Hippocampal formation (tissue), 2 donors: ENCODE measurements around the gene AKIRIN2.
"Not testable (repeated sequence)": the region's sequence is repeated elsewhere in the genome, so short reads cannot be mapped to it uniquely, and the experiment has no call there.

Experiments
- DNase-seq, 2 donors: peaks; one replicate each; lab custom pipeline; 2025; lab: John Stamatoyannopoulos, UW

The AKIRIN2 gene

GRCh38 chr6:87718662-87719433, 16.8 kb upstream of the AKIRIN2 start:
- no peak for DNase-seq

GRCh38 chr6:87716928-87717614, 15.0 kb upstream of the AKIRIN2 start:
- no peak for DNase-seq

GRCh38 chr6:87714093-87714842, 12.2 kb upstream of the AKIRIN2 start:
- DNase-seq = no peak

GRCh38 chr6:87712713-87713112, 10.7 kb upstream of the AKIRIN2 start:
- not testable (repeated sequence) for DNase-seq

- no peak for DNase-seq
Measured at GRCh38 chr6:87710090-87710489, 8.1 kb upstream of the AKIRIN2 start.

- DNase-seq = not testable (repeated sequence)
Measured at GRCh38 chr6:87708581-87709427, 6.8 kb upstream of the AKIRIN2 start.

GRCh38 chr6:87706187-87706966, 4.3 kb upstream of the AKIRIN2 start:
- DNase-seq = no peak

GRCh38 chr6:87705070-87705691, 3.1 kb upstream of the AKIRIN2 start:
- no peak for DNase-seq

GRCh38 chr6:87703039-87703438, 1.0 kb upstream of the AKIRIN2 start:
- DNase-seq = not testable (repeated sequence)

GRCh38 chr6:87702589-87702945, 534 bp upstream of the AKIRIN2 start:
- DNase-seq = no peak

- DNase-seq = peak in 1 of 2 donors; percentile 30
Measured at GRCh38 chr6:87701344-87701675, 723 bp downstream of the AKIRIN2 start.

- DNase-seq = peak in 1 of 2 donors; percentile 26
Measured at GRCh38 chr6:87700397-87701343, 1.4 kb downstream of the AKIRIN2 start.

- DNase-seq = no peak
Measured at GRCh38 chr6:87699576-87699975, 2.5 kb downstream of the AKIRIN2 start.

- DNase-seq = peak in 1 of 2 donors; percentile 12
Measured at GRCh38 chr6:87698547-87699006, 3.5 kb downstream of the AKIRIN2 start.

- peak in 1 of 2 donors; percentile 70 for DNase-seq
Measured at GRCh38 chr6:87697581-87698546, 4.2 kb downstream of the AKIRIN2 start.

GRCh38 chr6:87696817-87697216, 5.2 kb downstream of the AKIRIN2 start:
- not testable (repeated sequence) for DNase-seq

GRCh38 chr6:87692086-87692485, 9.9 kb downstream of the AKIRIN2 start:
- DNase-seq = no peak

- DNase-seq = no peak
Measured at GRCh38 chr6:87690441-87690840, 11.6 kb downstream of the AKIRIN2 start.
